Nephron progenitor cell (in vitro differentiated cells): Measurements from ENCODE around the gene DR1.

Source experiments
- DNase-seq: peaks from one replicate; pipeline ENCODE4 v3.0.0; 2021
- H3K27ac Mint-ChIP-seq: 2 replicates; pipeline ENCODE4 v1.8.0; 2021; ENCODE audit warnings: mild to moderate bottlenecking, moderate library complexity, mixed read lengths
- H3K27me3 Mint-ChIP-seq: 2 replicates; pipeline ENCODE4 v1.8.0; 2021; ENCODE audit warnings: mild to moderate bottlenecking, low read depth, mixed read lengths; ENCODE audit not compliant: poor library complexity
- H3K36me3 Mint-ChIP-seq: 2 replicates; pipeline ENCODE4 v1.8.0; 2021; ENCODE audit warnings: low read depth, mixed read lengths
- H3K4me1 Mint-ChIP-seq: 2 replicates; pipeline ENCODE4 v1.8.0; 2021; ENCODE audit warnings: mixed read lengths
- H3K4me3 Mint-ChIP-seq: 2 replicates; pipeline ENCODE4 v1.8.0; 2021; ENCODE audit warnings: mild to moderate bottlenecking, moderate library complexity, mixed read lengths
- H3K9me3 Mint-ChIP-seq: 2 replicates; pipeline ENCODE4 v1.8.0; 2021; ENCODE audit warnings: mild to moderate bottlenecking, moderate library complexity, mixed read lengths
- CTCF ChIP-seq: fragments of 200-600 bp; sonication (generic); IDR thresholded peaks from 2 replicates; pipeline ENCODE4 v1.5.0; 2021; ENCODE audit warnings: antibody characterized with exemption

Gene DR1

GRCh38 chr1:93408203-93408602 is 62.5 kb downstream of the DR1 start:
- Mint-ChIP-seq H3K9me3 (peaks cover 48% of the 10 kb centered on the region), H3K4me1 (no peaks in the 10 kb centered on the region), H3K36me3 (peaks cover 6% of the 10 kb centered on the region), H3K4me3 (no peak overlapping the region), H3K27ac (no peak overlapping the region), H3K27me3 (no peaks in the 10 kb centered on the region)
- TF ChIP-seq CTCF, result no peak
- no peak for DNase-seq

- no peak for TF ChIP-seq CTCF
- Mint-ChIP-seq H3K4me3 (no peak overlapping the region), H3K9me3 (peaks cover 34% of the 10 kb centered on the region), H3K36me3 (peaks cover 6% of the 10 kb centered on the region), H3K27me3 (no peaks in the 10 kb centered on the region), H3K27ac (no peak overlapping the region), H3K4me1 (no peaks in the 10 kb centered on the region)
- no peak for DNase-seq
Measured at GRCh38 chr1:93411000-93411399, 65.3 kb downstream of the DR1 start.

- Mint-ChIP-seq H3K27me3 (no peaks in the 10 kb centered on the region), H3K27ac (peak overlapping the region; percentile 90), H3K36me3 (peaks cover under 1% of the 10 kb centered on the region), H3K4me1 (no peaks in the 10 kb centered on the region), H3K4me3 (no peak overlapping the region), H3K9me3 (peaks cover 19% of the 10 kb centered on the region)
- DNase-seq, result no peak
- TF ChIP-seq CTCF, result no peak
Measured at GRCh38 chr1:93414749-93415148, 69.0 kb downstream of the DR1 start.

- no peaks in the 10 kb centered on the region for H3K4me1 Mint-ChIP-seq
- no peaks in the 10 kb centered on the region for H3K36me3 Mint-ChIP-seq
- TF ChIP-seq CTCF, result no peak
- no peak overlapping the region for H3K27ac Mint-ChIP-seq
- H3K27me3 Mint-ChIP-seq, result no peaks in the 10 kb centered on the region
- H3K4me3 Mint-ChIP-seq, result no peak overlapping the region
- H3K9me3 Mint-ChIP-seq, result peaks cover 17% of the 10 kb centered on the region
- DNase-seq, result no peak
Measured at GRCh38 chr1:93415296-93415695, 69.6 kb downstream of the DR1 start.

GRCh38 chr1:93416183-93416582 is 70.5 kb downstream of the DR1 start:
- no peak overlapping the region for H3K27ac Mint-ChIP-seq
- no peaks in the 10 kb centered on the region for H3K27me3 Mint-ChIP-seq
- DNase-seq, result no peak
- no peaks in the 10 kb centered on the region for H3K4me1 Mint-ChIP-seq
- no peak overlapping the region for H3K4me3 Mint-ChIP-seq
- peaks cover 17% of the 10 kb centered on the region for H3K9me3 Mint-ChIP-seq
- no peaks in the 10 kb centered on the region for H3K36me3 Mint-ChIP-seq
- TF ChIP-seq CTCF, result no peak
